ENCODE results near the gene ACTMAP.
"Not testable (repeated sequence)": the region's sequence is repeated elsewhere in the genome, so short reads cannot be mapped to it uniquely, and the experiment has no call there.

ACTMAP gene

DNA sequence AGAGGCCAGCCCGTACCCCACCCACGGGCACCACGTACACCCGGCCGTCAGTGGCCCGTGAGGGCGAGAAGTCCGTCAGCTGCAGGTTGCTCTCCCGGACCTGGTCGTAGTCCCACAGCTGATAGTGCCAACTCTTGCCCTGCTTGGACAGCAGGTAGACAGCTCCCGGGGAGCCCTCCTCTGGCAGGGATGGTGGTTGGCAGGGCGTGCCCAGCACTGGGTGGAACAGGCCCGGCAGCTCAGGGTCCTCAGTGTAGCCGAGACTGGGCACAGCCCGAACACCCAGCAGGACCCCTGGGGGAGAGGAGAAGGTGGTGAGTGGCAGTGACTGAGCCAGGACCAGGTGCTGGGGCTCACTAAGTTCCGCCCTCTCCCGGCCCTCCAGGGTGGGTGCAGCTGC, 7.8 kb downstream of the ACTMAP start:
- DNase-seq: no peak

DNA sequence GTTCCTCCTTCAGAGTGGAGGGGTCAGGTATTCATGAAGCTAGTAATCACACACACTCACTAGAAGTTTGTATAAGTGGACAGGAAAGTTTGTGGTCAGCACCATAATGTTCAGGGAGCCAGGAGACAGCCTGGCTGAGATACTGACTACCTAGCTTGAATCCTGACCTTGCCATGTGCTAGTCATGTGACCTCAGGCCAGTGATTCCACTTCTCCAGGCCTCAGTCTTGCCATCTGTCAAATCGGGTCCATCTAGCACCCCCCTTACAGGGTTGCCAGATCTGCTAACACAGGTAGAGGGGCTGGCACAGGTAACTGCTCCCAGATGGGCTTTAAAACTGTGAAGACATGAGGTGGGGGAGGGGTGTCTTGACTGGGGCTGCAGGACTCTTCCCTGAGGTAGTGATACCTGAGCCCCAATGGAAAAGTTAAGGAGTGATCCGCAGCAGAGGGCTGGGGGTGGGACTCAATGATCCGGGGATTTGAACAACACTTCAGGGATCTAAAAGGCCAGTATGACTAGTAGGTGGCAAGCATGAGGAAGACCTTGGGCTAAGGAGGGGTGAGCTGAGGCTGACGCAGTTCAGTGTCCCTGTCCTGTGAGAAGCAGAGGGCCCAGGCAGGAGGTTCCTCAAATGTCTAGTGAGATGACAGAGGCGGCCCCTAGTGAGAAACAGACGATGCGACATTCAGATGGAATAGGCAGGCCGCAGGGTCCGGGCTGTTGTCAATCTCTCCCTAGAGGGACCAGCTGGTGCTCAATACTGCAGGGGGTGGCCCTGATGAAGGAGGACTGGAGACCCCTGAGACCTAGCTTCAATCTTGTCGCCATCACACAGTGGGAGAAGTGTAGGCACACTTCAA, 8.5 kb downstream of the ACTMAP start:
- DNase-seq: no peak

DNA sequence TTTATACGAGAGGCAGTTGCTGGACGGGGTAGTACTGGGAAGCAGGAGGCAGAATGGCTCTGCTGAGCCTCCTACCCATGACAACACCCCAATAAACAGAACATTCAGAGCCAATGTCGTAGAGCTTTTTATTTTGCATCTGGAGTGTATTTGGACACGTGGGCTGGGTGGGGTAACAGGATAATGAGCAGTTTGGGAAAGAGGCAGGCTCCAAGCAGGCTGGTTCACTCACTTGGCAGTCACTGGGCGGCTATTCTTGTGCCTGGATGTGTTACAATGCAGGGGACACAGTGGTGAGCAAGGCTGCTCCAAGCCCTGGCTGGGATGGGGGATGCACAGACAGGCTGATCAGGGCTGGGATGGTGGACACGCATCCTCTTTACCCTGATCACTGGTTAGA, 9.5 kb downstream of the ACTMAP start:
- DNase-seq: no peak

DNA sequence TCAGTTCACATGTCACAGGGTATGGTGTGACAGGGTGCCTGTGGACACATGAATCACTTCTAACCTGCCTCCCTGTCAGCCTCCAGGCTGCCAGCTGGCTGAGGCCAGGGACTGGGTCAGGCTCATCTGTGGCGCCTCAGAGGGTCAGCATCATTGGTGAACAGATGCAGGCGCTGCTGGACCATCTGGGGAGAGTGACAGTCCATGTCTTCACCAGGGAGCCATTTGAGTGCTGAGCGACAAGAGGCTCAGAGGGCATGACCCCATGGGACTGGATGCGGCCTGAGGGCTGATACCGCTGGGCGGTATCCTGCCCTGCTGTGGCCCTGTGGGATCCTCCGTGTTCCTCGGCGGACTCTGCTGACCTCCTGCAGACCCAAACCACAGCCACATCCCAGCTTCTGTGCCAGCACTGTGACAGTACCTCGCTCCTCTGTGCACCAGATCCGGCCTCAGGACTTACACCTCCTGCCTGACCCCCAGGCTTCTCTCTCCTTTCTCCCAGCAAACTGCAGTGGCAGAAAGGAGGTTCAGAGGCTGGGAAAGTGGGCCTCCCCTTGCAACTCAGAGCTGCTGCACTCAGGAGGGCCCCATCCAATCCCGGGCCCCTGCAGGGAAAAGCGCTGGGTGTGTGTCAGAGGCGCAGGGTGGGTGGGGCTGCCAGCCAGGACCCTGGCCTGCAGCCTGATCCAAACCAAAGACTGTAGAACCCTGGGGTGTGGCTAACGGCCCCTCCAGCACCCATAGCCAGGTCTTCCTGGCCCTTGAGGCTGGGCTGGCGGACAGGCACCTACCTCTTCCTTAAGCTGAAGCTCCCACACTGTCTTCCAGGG, 10.2 kb downstream of the ACTMAP start:
- no peak for DNase-seq

DNA sequence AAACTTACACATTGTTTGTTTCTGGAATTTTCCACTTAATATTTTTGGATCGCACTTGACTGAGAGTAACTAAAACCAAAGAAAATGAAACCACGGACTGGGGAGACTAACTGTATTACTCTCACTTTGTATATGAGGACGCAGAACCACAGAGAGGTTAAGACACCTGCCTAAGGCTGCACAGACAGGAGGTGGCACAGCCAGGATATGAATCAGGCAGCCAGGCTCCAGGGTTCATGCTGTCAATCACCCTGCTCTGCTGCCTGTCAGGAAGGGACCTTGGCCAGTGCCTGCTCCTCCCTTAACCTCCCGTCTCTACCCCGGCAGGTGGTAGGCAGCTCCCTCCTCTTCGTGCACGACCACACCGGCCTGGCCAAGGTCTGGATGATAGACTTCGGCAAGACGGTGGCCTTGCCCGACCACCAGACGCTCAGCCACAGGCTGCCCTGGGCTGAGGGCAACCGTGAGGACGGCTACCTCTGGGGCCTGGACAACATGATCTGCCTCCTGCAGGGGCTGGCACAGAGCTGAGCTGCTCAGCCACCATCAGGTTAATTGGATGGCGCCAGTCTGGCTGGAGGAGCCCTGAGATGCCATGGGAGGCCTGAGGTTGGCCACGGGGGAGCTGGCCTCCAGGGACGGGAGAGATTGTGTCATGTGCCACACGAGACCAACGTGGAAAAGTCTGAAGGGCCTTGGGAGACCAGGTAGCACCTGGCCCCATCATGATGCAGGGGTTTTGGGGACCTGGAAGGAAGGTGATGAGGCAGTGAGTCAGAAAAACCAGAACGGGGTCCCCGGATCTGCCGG, 11.0 kb downstream of the ACTMAP start:
- no peak for DNase-seq

DNA sequence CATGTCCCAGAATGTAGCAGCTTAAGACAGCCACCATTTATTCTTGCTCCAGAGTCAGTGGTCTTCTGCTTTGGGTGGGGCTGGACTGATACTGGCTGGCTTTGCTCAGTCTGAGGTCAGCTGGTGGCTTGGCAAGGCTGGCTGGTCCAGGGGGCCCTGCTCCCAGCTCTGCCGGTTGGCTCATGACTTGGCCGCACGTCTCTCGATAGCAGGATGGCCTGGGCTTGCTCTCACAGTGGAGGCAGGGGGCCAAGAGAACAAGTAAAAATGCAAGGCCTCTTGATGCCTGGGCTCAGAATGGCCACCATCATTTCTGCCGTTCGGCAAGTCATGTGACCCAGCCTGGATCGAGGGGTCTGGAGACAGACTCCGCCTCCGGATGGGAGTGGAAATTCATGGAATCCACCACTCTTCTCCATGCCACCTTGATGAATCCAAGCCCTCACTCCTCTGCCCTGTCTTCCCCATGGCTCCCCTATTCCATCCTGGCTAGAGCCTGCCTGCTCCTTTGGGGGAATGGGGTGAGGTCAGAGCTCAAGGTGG, 13.1 kb downstream of the ACTMAP start:
- DNase-seq: no peak

DNA sequence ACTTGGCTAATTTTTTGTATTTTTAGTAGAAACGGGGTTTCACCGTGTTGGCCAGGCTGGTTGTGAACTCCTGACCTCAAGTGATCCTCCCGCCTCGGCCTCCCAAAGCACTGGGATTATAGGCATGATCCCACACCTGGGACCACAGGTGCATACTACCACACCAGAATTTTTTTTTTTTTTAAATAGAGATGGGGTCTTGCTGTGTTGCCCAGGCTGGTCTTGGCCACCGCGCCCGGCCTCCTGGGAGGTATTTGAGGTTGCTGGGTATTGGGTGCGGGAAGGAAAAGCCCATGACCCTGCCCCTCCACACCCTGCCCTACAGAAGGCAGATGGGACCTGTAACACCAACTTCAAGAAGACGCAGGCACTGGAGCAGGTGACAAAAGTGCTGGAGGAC, 13.6 kb downstream of the ACTMAP start:
- no peak for DNase-seq

DNA sequence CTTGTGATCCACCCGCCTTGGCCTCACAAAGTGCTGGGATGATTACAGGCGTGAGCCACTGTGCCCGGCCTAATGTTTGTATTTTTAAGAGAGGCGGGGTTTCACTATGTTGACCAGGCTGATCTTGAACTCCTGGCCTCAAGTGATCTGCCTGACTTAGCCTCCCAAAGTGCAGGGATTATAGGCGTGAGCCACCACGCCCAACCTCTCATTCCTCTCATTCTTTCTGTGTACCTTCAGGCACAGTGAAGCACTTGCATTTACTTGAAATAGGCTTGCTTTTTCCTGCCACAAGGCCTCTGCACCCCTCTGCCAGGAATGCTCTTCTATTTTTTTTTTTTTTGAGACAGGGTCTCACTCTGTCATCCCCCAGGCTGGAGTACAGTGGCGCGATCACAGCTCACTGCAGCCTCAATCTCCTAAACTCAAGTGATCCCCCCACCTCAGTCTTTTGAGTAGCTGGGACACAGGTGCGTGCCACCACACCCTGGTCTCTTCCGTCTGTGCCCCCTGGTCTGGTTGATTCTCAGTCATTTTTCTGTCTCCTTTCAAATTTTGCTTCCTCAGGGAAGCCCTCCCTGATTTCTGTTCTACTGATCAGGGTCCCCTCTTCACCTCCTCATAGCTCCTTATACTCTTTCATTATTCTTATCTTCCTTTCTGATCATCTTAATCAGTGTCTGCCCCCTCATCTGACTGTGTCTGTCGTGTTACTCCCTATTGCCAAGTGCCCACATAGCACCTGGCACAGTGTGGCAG, 15.1 kb downstream of the ACTMAP start:
- no peak for DNase-seq

DNA sequence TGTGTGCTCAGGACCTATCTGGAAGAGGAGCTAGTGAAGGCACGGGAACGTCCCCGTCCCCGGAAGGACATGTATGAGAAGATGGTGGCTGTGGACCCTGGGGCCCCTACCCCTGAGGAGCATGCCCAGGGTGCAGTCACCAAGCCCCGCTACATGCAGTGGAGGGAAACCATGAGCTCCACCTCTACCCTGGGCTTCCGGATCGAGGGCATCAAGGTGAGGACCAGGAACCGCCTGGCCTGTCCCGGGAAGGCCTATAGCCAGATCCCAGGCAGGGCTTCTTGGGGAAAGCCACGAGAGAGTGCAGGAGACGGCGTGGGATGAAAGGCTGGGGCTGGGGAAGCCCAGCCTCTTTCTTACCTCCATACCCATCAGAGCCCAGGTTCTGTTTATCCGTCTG, 17.1 kb downstream of the ACTMAP start:
- no peak for DNase-seq

DNA sequence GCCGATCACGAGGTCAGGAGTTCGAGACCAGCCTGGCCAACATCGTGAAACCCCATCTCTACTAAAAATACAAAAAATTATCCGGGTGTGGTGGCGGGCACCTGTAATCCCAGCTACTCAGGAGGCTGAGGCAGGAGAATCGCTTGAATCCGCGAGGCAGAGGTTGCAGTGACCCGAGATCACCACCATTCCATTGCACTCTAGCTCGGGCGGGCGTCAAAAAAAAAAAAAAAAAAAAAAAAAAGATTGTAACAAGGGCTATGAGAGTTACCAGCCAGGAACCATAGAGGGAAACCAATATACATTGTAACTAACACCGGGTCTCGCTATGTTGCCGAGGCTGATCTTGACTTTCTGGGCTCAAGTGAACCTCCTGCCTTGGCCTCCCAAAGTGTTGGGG, 18.0 kb downstream of the ACTMAP start:
- DNase-seq: not testable (repeated sequence)

DNA sequence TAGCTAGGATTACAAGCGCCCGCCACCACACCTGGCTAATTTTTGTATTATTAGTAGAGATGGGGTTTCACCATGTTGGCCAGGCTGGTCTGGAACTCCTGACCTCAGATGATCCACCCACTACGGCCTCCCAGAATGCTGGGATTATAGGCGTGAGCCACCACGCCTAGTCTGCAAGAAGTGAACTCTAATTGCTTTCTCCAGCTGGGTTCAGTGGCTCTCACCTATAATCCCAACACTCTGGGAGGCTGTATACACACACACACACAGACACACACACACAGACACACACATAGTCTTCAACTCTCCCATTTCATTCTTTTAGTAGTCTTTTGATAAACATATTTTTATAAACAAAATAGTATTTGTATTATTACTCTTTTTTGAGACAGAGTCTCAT, 20.2 kb downstream of the ACTMAP start:
- DNase-seq: not testable (repeated sequence)

DNA sequence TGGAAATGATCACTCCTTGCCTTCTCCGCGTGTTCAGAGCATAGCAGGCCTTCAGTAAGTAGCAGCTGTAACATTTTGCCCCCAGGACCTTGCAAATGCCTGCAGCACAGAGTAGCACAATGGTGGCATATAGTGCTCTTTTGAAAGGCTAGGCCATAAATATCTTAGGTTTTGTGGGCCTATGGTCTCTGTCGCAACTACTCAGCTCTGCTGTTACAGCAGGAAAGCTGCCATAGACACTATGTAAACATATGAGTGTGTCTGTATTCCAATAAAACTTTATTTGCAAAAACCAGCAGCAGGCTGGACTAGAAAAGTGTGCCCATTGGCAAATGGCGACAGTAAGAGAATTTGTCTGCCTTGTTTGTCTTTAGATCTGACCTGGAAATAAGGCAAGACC, 24.0 kb downstream of the ACTMAP start:
- no peak for DNase-seq

DNA sequence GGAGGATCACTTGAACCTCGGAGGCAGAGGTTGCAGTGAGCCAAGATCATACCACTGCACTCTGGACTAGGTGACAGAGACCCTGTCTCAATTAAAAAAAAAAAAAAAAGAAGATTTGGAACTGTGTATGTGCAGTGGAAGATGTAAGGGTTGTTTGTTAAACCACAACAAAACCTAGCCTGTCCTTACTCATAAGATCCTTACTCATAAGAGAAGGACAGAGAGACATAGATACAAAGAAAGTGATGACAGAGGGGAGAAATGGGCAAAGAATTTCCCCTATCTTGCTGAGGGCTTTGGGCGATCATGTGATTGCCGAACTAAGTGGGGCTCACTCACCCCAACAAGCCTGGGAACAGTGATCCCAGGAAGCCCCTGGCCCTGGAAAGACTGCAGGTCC, 25.4 kb downstream of the ACTMAP start:
- no peak for DNase-seq

DNA sequence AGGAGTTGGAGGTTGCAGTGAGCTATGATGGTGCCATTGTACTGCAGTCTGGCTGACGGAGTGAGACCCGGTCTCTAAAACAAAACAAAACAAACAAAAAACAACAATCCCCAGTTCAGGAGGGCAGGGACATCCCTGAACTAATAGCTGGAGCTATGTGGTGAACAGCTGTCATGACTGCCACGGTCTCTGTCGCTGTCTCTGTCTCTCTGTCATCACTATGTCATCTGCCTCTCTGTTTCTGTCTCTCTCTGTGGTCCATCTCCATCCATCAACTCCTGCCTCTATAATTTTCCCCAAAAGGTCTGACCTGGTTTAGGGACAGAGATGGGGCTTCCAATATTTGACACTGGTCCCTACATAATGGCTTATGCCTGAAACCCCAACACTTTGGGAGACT, 26.0 kb downstream of the ACTMAP start:
- no peak for DNase-seq

DNA sequence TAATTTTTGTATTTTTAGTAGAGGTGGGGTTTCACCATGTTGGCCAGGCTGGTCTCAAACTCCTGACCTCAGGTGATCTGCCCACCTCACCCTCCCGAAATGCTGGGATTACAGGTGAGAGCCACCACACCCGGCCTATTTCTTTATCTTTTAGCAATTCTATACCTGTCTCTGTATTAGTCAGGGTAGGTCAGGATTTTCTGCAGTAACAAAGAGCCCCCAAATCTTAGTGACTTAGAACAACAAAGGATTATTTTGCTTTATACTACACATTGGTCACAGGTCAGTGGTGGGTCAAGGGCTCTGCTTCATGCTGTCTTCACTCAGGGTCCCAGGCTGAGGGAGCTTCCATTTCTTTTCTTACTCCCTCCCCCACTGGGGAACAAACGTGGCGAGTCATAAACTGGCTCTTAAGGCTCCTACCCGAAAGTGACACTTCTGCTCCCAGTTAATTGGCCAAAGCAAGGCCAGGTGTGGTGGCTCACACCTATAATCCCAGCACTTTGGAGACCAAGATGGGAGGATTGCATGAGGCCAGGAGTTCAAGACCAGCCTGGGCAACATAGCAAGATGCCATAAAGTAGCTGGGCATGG, 26.5 kb downstream of the ACTMAP start:
- DNase-seq: no peak

DNA sequence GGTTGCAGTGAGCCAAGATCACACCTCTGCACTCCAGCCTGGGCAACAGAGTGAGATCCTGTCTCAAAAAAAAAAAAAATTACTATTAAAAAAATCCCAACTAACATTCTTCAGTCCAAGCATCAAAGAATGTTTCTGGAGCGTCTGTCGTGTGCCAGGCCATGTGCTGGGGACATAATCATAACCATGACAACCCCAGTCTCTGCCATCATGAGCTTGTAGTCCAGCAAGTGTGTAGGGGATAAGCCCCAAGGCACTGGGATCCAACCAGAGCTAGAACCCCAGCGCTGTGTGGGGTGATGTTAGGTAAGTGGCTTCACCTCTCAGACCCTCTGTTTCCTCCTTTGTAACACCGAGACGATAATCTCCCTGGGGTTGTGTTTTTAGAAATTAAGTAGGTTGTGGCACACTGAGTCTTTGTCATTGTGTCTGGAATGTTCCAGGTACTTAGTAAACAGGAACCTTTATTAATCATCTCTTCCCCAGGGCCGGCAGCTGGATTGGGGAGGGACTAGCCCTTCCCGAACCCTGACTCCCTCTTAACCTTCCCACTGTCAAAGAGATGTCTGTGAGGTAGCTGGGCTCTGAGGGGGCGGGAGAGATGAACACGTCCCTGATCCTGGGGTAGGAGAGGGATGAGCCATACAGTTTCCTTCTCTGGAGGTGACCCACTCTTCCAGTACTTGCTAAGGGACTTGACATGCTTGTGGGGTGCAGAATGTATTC, 28.2 kb downstream of the ACTMAP start:
- no peak for DNase-seq

DNA sequence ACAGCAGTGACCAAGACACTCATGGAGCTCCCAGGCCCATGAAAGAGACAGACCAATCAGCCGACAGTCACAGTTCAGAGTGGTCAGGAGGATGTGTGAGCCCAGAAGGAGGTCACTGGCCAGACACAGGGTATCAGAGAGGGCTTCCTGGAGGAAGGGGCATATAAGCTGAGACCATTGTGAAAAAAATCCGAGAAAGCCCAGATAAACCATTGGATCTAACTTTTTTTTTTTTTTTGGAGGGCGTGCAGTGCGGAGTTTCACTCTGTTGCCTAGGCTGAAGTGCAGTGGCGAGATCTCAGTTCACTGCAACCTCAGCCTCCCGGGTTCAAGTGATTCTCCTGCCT, 29.2 kb downstream of the ACTMAP start:
- no peak for DNase-seq

DNA sequence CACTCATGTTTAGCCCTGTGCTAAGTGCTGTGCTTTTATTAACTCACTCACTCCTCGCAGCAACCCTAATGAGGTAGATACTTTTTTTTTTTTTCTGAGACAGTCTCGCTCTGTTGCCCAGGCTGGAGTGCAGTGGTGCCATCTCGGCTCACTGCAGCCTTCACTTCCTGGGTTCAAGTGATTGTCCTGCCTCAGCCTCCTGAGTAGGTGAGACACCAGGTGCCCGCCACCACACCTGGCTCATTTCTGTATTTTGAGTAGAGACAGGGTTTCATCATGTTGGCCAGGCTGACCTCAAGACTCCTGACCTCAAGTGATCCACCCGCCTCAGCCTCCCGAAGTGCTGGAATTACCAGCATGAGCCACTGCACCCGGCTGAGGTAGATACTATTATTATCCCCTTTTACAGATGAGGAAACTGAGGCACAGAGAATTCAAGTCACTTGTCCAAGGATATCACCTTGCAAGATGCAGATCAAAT, 30.8 kb downstream of the ACTMAP start:
- DNase-seq: no peak

DNA sequence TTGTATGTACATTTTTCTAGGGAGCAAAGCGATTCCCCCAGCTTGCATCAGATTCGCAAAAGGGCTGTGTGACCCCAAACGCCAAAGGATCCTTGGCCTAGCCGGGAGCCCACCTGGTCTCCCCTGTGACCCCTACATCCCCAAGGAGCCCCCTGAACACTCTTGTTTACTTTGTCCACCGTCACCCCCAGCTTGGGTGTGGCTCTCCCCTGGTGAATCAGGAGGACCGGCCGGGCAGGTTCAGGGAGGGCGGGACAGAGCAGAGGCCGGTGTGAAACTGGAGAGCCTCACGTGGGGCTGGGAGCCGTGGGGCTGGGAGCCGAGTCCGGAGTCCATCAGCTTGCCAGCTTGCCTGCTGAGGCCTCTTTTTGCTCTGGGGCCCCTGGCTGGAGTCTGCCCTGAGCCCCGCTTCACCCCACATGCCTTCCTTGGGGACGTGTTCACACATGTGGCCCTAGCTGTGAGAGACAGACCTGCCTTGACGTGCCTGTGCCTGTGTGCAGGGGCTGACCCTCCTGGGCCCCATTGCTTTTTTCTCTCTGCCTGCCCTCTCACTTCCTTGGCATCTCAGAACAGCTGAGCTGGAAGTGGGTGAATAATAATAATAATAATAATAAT, 31.4 kb downstream of the ACTMAP start:
- no peak for DNase-seq
